Stimulated activated CD4-positive, alpha-beta T cell treated with anti-CD3 and anti-CD28 coated beads, Interleukin-1b, Interleukin-23, amount 100 ng/mL, for 48 hours (primary cell): Measurements from ENCODE around the gene ETS1.
A peak's percentile ranks its signal among the peaks of the same experiment; 100 is the strongest.

Experiments
- DNase-seq: peaks from one replicate; pipeline ENCODE4 v3.0.0-alpha.2; 2020

ETS1 gene

DNA sequence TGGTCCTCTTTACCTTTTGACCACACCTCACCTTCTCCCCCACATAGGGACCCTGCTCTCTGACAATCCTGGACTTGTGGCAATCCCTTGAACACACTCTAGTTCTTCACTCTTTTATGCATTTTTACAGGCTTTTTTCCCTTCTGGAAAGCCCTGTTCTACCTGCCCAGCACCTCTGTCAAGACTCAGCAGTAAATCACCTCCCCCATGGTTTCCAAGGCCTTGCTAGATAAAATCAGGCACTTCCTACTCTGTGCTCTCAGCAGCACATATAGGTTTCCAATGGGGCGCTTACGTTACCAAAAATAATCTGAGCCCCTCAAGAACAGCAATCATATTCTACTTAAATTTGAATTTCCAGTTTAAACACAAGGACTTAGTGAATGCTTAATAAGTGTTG is 53.9 kb downstream of the ETS1 start:
- DNase-seq: no peak

DNA sequence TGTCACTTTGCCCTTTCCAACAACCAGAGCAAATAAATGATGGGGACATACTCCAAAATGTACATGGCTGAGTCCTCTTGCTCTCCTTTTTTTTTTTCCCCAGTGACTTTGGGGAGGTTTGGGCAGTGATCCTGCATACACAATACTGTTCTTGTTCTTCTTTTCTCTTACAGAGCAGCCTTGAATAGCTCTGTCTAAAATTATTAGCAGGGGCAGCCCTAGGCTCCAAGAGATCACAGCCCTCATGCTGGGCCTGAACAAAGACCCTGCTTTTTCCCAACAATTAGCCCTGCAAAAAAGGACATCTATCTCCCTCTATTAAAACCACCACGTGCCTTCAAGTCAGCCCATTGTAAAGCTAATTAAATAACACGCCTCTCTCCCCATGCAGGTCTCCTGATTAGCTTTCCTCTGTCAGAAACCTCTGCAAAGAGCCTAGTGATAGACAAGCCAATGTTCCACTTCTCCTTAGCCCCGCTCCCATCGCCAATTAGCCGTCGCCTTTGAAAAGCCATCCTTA is 54.7 kb downstream of the ETS1 start:
- no peak for DNase-seq

DNA sequence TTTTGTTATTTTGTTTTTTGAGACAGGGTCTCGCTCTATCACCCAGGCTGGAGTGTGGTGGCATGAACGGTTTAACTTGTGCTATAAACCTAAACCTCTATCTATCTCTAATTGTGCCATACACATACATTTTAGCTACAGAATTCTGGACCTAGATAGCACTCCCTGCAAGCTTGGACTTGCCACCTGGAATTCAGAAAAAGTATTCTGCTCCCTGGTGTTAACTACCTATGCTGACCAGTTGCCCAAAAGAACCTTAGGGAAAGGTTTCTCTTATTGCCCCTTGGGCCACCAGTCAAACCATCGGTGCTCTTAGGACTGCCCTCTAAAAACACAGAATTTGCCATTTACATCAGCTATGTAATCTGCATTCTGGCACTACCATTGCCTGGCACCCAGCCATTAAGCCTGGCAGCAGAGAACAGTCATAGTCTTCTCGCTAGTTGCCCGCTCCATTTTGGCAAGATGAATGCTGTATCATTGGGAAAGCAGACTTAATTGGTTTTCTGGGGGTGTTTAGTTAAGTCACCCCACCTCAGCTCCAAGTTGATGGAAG is 55.3 kb downstream of the ETS1 start:
- DNase-seq: no peak

DNA sequence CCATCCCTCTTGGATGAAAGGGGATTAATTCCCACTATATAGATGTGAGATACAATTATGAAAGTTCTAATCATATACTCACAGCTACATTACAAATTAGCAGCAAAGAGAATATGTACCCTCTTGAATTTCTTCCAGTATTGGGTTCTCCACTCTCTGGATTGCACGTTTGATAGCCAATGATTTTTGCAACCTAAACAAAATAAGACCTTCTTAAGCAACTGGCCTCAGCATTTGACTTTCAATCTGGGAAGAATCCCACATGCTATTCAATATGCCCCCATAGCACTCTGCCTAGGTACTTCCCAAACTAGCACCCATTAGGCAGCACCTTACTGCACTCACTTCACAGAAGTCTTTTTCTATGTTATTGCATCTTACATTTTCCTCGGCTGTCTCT is 55.8 kb downstream of the ETS1 start:
- no peak for DNase-seq

DNA sequence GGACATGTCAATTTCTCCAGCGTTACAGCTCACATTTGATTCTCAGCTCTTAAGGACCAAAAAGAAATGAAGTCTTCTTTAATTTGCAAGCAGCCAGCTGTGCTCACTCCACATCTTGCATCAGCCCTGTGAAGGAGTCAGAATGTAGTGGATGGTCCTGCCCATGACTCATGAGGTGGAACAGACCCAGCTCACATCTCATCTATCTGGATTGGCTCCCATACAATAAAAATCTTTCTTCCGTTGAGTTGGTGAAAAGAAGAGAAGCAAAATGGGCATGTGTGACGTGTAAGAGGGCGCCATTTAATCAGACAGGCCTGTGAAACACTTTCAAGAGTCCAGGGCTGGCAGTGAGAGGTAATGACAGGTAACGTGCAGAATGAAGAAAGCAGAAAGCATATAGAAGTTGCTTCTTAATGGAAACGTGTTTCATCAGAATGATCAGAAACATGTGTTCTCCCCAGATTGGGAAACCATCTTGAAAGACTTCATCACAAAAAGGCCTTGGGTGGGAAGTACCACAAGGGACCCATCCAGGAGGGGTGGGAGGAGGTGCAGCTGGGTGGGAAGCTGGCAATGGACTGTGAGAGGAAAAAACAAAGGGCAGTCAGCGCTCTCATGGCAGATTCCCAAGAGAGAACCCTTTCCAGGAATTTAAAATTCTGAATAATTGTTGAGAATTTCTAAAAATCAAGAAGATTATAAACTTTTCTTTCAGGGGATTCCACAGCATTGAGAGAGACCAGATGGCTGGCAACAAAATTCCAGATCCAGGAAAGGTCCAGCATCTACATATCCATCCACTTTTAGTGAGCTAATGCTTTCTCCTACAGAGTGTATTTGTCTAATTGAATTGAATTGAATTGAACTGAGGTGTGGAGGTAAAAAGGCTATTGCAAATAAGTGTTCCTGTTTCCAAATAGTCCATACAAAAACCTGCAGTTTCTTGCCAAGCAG is 57.0 kb downstream of the ETS1 start:
- DNase-seq: no peak

DNA sequence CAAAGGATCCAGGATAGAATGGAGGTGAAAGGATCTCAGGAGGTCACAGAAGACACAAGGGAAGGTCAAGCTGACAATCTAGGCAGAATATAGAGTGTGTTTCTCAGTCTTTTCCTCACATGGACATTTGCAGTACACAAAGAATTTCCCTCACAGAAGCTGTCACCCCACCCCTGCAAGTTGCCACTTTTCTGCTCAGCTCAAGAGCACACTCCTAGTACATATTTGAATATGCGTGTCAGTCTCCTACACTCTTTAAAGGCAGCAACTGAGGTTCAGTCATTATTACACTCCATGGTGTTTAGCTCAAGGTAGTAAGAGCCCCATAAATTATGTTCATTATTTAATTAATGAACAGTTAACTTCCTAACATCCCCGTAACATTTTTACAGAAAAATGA is 59.1 kb downstream of the ETS1 start:
- no peak for DNase-seq

DNA sequence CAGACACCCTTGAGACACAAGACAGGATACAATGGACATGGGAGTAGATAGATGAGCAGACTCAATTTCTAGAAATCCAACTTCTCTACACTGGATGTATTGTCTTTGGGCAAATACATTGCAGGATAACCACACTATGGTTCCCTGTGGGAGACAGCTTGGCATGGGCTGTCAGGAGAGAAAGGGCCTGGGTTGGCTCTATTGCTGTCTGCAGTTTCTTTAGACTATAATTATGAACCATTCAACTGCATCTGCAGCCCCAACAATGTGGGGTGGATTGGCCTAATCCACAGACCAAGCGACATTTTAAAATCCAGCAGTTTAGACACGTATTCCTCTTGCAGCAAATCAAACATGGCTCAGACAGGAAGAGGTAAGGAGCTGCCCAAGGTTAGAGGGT is 60.3 kb downstream of the ETS1 start:
- DNase-seq: no peak

DNA sequence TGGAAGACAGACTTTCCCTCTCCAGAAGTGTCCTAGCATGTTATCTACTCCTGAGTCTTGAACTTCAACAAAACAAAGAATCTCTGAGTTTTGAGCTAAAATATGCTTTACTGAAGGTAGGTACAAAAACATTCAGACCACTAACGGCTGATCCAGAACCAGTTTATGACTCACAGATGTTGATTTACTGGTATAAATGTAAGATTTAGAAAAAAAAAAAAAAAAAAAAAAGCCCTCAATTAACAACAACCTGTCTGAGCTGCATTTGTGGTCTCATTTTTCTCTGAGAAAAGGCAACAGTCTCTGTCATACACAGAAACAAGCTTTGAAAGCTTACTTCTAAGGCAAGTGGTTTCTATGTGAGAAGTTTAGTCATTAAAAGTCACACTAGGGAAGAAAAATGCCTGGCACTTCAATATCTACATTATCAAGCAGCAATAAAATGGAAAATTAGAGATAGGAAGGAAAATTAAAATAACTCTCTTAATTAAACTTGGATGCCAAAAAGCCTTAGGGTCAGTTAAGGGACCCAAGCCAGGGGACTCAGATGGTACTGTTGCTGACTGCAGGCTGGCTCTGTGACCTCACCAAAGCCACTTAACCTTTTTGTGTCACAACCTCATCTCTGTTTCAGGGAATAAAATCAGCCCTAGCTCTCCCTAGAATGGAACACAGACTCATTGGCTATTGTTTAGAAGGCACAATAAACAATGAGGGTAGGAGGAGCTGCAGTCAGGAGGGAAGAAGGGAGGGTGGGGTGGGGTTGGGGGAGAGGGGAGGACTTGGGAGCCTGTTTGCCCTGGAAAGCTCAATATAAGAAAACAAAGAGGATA is 61.7 kb downstream of the ETS1 start:
- no peak for DNase-seq

DNA sequence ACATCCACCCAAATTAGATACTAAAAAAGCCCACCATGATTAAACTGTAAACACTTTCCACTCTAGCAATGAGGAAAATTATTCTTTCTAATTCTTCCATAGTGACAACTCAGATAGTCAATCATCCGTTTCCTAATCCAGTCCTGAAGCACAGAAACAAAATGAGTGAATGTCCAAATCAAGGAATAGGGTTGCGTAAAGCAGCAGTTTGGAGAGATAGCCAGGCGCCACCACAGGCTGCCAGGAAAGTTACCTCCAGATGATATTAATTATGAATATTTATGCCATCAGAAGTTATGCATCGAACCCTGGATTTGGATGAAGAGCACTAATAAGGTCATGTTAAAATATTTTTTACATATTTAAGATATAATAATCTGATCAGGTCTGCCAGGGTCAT is 63.2 kb downstream of the ETS1 start:
- no peak for DNase-seq

DNA sequence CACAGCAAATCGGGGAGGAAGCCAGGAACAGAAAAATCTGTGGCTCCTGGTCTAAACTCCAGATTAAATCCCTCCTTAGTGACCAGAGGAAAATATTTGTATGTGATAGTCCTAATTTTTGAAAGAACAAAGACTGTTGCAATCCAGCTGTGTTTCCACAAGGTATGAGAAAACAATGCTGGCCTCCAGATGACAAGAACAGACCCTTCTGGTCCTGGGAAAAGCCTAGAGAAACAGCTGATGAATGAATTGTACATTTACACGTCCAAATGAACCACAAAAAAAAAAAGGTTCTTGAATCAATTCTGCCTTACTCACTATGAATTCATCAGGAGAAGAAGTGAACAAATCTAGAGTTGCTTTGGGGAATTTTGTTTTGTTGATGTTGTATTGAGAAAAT is 63.7 kb downstream of the ETS1 start:
- no peak for DNase-seq

DNA sequence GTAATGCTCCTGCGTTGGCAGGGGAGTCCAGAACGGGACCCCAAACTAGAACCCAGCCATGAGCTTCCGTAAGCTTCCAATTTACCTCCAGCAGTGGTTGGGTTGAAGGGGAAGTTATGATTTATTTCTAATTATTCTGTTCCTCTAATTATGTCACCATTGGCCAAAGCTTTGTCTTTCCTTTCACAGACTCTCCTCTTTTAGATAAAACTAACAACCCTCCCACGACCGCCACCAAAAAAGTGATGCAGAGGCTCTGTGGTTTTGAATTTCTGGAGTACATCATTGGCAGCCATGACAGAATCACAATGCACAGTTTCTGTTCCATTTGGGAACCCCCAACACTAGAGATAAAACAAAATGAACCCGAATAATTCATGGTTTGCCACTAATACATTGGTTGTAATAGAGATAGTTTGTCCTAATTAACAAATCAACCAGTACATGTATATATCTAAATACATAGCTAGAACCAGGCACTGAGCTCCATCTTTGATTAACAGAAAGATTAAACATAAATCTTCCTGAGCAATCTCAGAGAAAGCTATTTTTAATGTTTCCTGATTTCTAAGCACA is 64.3 kb downstream of the ETS1 start:
- peak; percentile 76 for DNase-seq

DNA sequence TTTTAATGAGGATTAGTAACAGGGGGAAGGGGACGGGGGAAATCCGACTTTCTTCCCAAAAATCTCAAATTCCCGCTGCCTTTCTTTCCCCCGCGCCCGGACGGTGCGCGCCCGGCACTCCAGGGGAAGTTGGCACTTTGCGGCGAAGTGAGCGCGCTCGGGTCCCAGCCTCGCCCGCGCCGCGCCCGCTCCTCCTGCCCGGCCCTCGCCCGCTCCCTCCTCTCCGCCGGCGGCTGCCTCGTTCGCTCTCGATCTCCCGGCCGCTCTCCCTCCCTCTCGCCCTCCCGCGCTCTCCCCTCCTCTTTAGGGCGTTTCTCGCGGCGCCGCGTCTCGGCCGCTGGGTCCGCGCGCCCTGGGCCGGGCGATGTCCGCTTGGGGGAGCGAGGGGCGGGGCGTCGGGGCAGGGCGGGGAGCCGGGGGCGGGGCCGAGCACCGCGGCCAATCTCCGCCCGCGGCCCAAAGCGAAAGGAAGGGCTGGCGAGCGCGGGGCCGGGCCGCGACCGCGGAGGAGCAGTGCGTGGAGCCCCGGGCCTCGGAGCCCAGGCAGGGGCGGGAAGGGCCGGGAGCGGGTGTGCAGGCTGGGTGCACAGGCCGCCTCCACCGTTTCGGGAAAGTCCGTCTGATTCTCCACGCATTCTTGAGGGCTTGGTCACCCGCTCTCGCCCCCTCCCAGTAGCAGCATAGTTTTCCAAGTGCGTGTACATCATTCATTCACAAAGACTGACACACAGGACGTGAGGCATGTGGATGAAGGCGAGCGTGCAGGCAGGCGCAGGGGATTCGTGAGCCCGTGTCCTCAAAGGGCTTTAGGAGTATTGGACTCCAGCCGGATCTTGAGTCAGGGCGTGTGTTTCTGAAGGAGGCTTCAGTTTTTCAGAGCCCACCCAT is 65.1 kb downstream of the ETS1 start:
- peak; percentile 91 for DNase-seq

DNA sequence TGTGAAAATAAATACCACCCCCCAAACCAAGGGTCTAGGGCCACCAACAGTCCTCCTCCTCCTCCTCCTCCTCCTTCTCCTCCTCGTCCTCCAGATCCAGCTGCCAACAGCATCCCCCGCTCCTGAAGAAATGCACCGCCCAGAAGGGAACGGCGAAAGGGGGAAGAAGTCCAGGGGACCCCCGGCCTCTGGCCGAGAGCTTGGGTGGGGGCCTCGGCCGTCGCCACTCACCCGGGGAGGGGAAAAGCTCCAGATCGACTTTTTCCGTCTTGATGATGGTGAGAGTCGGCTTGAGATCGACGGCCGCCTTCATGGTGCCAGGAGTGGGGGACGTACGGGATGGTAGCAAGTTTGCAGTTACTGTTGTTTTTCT is 65.7 kb downstream of the ETS1 start:
- DNase-seq: peak; percentile 35

DNA sequence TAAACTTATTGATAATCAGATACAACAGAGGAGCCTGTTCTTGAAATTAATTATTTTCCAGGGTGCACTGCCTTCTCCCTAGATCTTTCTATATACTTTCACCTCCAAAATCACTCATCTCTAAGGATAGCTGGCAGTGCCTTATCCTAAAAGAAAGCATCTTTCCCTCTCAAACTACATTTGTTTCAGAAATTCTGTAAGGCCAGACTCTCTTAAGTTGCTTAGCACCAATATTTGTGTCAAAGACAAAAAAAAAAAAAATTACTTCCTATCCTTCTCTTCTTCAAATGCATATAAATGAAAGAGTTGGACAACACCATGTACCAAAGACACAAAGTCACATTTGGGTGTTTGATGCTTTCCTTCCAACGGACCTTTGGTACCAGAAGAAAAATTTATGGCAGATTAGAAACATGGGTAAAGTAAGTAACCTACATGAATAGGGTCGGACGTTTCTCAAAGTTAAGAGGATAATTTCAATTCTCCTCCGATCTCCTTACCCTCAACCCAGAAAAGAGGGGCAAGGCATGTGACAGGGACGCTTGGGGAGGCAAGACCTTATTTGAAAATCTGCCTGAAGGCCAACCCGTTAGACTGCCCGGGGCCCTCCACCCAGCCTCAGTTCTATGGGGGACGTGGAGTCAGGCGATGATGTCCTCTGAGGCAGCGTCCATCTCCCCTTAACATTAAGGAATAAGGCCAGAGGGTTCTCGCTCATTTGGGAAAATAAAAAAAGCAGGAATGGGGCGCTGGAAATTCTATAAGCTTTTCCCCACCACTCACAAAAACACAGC is 66.3 kb downstream of the ETS1 start:
- DNase-seq: no peak

DNA sequence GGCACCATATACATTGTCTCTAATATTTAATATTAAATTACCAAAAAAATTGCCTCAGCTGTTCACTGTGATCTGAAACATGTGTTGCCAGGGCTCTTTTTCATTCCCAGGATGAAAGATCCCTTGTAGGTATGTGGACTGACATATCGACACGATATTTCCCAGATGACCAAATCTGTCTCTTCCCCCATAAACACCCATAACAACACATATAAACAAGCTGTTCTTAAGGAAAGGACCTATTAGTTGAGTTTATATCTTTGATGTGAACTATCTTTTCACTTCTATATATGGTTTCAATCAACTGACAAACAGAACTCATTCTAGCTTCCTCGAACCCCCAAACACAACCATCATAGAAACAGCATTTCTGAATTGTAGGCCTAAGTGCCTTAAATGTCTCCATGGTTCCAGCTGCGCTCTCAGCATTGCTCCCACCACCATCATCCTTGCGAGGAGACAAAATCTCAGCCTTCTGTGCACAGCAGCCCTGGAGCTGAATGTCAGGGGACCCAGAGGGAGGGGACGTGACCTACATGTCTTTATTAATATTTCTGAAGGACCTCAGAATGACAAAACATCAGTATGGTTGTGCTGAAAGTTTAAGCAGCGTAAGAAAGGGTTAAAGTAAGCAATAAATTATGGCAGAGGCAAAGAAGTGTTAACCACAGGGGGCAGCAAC is 67.0 kb downstream of the ETS1 start:
- DNase-seq: no peak

DNA sequence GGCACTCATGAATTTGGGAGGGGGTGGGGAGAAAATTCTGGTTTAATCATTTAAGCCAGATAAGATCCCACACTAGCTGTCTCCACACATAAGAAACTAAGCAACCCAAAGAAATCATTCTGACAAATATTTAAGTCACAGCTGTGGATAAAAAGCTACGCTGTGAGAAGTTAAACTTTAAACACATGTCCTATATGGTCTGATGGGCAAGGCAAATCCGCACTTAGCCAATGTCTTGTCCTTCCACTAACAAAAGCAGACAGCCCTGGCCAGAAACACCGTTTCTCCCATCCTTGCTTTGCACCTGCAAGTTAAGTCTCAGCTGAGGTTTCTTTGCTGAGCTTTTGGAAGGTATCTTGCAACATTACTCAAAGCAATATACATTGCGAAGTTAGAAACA is 68.0 kb downstream of the ETS1 start:
- no peak for DNase-seq

DNA sequence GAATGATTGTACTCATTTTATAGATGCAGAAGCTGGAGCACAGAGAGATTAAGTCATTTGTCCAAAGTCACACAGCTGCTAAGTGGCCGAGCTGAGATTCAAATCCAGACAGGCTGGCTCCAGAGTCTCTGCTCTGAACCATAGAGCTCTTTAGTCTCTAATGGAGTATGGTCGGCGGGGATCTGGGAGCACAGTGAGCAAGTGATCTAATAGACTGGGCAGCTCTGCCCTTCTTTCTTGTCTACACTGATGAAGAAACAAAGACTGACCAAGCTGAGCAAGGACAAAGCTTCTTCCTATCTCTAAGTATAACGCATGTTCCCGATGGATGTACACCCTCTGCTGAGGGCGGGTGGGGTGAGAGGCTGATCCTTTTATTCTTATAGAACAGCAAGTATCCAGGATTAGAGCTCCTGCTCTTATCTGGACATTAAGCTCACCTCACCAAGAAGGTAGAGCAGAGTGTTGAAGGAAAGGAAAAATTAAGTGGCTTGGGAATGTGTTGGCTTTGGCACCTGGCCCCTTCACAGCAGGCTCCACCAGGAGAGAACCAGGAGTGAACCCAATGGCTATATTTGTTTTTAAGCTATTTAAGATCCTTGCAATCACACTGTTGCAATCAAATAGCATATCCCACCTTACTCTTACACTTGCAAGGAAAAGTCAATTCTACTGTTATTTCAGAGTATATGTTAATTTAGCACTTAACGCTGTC is 68.7 kb downstream of the ETS1 start:
- no peak for DNase-seq

DNA sequence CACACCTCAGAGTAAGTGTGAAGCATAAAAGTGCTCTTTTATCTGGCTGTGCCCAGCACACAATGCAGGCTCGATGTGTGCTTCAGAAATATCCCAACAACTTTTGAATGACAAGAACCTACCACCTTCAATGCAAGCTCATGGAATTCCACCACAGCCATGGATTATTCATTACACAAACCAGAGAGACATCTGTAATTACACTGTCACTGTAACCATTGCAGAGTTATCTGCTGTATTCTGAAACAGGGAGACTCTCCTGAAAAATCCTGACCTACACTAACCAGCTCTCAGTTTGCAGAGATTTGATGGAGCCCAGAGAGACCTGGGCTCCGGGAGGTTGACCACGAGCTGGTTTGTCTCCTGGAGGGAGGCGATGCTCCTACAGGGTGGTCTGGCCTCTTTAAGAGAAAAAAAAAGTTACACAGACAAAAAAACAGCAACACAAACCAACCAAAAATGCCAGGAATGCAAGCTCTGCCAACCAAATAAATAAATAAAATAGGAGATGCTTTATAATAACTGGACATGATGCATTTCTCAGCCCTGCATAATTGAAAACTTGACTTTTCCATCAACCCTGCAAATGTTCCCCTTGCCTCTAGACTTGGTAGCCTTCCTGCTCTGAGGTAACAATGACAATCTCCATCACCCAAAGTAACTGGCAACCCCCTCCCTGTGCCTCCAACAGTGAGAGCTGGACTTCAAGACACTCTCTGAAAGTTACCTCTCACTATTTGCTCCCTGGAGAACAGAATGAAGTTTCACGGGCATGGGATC is 69.7 kb downstream of the ETS1 start:
- no peak for DNase-seq

DNA sequence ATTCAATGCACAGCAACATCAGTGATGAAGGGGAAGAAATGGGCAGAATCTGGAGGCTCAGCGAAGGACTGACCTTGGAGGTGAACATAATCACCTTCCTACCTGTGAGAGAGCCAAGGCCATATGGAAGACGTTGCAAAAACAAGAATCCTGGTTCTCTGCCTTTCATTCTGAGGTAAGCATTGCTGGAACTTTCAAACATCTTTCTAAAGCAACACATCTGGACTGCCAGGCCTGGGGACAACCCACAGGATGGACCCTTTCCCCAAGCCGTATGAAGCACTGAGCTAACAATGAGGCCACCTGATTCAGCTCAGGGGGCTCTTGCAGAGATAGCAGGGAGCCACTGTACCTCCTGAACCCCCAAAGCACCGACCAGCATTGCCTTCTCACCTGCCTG is 70.5 kb downstream of the ETS1 start:
- no peak for DNase-seq
